HG02981 (cell line): Measurements from ENCODE around the gene ZNF248.
"Not testable (repeated sequence)": the region's sequence is repeated elsewhere in the genome, so short reads cannot be mapped to it uniquely, and the experiment has no call there.

Experiments used
- ATAC-seq: cut with Tn5 transposase; IDR thresholded peaks from one replicate; pipeline ENCODE4 v1.9.1; 2021; ENCODE audit warnings: mild to moderate bottlenecking, moderate library complexity; ENCODE audit not compliant: unreplicated experiment

Gene ZNF248

GRCh38 chr10:37748170-37748569, 109.2 kb downstream of the ZNF248 start:
- no peak for ATAC-seq

GRCh38 chr10:37747081-37747480, 110.3 kb downstream of the ZNF248 start:
- no peak for ATAC-seq

GRCh38 chr10:37741831-37742230, 115.6 kb downstream of the ZNF248 start:
- no peak for ATAC-seq

- ATAC-seq, result no peak
Measured at GRCh38 chr10:37739181-37739580, 118.2 kb downstream of the ZNF248 start.

GRCh38 chr10:37738241-37738640, 119.2 kb downstream of the ZNF248 start:
- not testable (repeated sequence) for ATAC-seq

GRCh38 chr10:37737336-37737735, 120.1 kb downstream of the ZNF248 start:
- no peak for ATAC-seq

GRCh38 chr10:37736120-37736519, 121.3 kb downstream of the ZNF248 start:
- ATAC-seq, result no peak

- no peak for ATAC-seq
Measured at GRCh38 chr10:37734971-37735370, 122.4 kb downstream of the ZNF248 start.
